Kidney epithelial cell (primary cell): ENCODE data around the gene ZBED4. TPM values are rescaled to one million over a fixed set of nuclear protein-coding genes. Genes with fewer than 3 reads are reported as not detected.

ENCODE experiments used
- DNase-seq: peaks from one replicate; pipeline ENCODE4 v3.0.0-alpha.2; 2010; ENCODE audit warnings: low read depth
- H3K27me3 ChIP-seq: 2 replicates; pipeline ENCODE4 v1.6.0; 2011; ENCODE audit warnings: low read length; ENCODE audit not compliant: control insufficient read depth, insufficient read depth
- H3K36me3 ChIP-seq: 2 replicates; pipeline ENCODE4 v1.5.1; 2011; ENCODE audit warnings: low read length; ENCODE audit not compliant: control insufficient read depth, insufficient read depth
- H3K4me3 ChIP-seq: 2 replicates; pipeline ENCODE4 v1.5.1; 2011; ENCODE audit warnings: low read depth, mild to moderate bottlenecking, control low read depth, low read length
- CTCF ChIP-seq: IDR thresholded peaks from 2 replicates; pipeline ENCODE4 v1.5.1; 2011; ENCODE audit warnings: mild to moderate bottlenecking, moderate library complexity, low read length, control low read depth, inconsistent platforms; ENCODE audit not compliant: insufficient read depth, poor library complexity, severe bottlenecking
- total RNA-seq: library from RNA; depleted of rRNA; stranded (reverse); fragments of >200 nt; gene quantifications from 2 replicates; pipeline ENCODE4 v1.2.3, GENCODE V29; 2015

Gene ZBED4
- total RNA-seq, 1 donor from 2014 or later = 28.8 TPM

- TF ChIP-seq CTCF = no peak
- H3K36me3 ChIP-seq = no peaks in the 10 kb centered on the region
- H3K4me3 ChIP-seq = no peak overlapping the region
- no peaks in the 10 kb centered on the region for H3K27me3 ChIP-seq
- no peak for DNase-seq
Observed at GRCh38 chr22:49833340-49834007, 20.2 kb upstream of the ZBED4 start.

GRCh38 chr22:49838771-49839717, 14.6 kb upstream of the ZBED4 start:
- DNase-seq = no peak
- Histone ChIP-seq H3K27me3 (no peaks in the 10 kb centered on the region), H3K36me3 (no peaks in the 10 kb centered on the region), H3K4me3 (no peak overlapping the region)
- TF ChIP-seq CTCF = no peak

- DNase-seq = no peak
- H3K27me3 ChIP-seq = peaks cover 40% of the 10 kb centered on the region
- no peaks in the 10 kb centered on the region for H3K36me3 ChIP-seq
- no peak overlapping the region for H3K4me3 ChIP-seq
- no peak for TF ChIP-seq CTCF
Observed at GRCh38 chr22:49845241-49845640, 8.4 kb upstream of the ZBED4 start.

GRCh38 chr22:49845666-49846459, 7.8 kb upstream of the ZBED4 start:
- H3K27me3 ChIP-seq = peaks cover 45% of the 10 kb centered on the region
- H3K4me3 ChIP-seq = no peak overlapping the region
- no peak for DNase-seq
- no peak for TF ChIP-seq CTCF
- no peaks in the 10 kb centered on the region for H3K36me3 ChIP-seq

GRCh38 chr22:49847751-49848689, 5.6 kb upstream of the ZBED4 start:
- Histone ChIP-seq H3K27me3 (peaks cover 45% of the 10 kb centered on the region), H3K4me3 (peak overlapping the region; percentile 25), H3K36me3 (no peaks in the 10 kb centered on the region)
- no peak for DNase-seq
- no peak for TF ChIP-seq CTCF
